Hippocampal formation (tissue), 2 donors: ENCODE results near the gene DUSP5.
"Not testable (repeated sequence)": the region's sequence is repeated elsewhere in the genome, so short reads cannot be mapped to it uniquely, and the experiment has no call there.

Experiments
- DNase-seq, 2 donors: peaks; one replicate each; lab custom pipeline; 2025; lab: John Stamatoyannopoulos, UW

Gene DUSP5, protein sequence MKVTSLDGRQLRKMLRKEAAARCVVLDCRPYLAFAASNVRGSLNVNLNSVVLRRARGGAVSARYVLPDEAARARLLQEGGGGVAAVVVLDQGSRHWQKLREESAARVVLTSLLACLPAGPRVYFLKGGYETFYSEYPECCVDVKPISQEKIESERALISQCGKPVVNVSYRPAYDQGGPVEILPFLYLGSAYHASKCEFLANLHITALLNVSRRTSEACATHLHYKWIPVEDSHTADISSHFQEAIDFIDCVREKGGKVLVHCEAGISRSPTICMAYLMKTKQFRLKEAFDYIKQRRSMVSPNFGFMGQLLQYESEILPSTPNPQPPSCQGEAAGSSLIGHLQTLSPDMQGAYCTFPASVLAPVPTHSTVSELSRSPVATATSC

DNA sequence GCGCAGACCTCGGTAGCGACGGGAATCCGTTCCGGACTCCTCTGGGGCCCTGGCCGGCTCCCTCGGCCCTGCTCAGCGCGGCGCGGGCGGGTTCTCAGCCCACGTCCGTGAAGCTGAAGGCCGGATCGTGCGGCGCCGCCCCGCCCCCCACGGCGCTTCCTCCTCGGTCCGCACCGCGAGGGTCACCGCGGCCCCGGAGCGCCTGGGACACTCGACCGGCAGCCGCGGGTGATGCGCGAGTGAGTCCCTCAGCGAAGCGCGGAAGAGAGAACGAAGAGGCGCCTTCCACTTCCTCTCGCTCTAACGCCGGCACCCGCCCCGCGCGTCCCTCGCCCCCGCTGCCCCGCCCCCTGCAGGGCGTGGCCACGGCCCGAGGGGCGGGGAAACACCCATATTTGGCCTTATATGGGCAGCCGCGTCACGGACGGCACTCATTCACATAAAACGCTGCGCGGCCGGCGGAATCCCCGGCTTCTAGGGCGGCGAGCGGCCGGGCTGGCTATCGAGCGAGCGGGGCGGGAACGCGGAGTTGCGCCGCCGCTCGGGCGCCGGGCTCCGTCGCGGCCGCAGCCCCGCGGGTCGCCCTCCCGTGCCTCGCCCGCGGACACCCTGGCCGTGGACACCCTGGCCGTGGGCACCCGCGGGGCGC, at the start of gene DUSP5:
TSS of gene DUSP5 (plus strand) at position 470 of the 649 bp plus-strand sequence. CDS start 215 bp downstream, outside the sequence.
- peak; percentile 87 for DNase-seq

DNA sequence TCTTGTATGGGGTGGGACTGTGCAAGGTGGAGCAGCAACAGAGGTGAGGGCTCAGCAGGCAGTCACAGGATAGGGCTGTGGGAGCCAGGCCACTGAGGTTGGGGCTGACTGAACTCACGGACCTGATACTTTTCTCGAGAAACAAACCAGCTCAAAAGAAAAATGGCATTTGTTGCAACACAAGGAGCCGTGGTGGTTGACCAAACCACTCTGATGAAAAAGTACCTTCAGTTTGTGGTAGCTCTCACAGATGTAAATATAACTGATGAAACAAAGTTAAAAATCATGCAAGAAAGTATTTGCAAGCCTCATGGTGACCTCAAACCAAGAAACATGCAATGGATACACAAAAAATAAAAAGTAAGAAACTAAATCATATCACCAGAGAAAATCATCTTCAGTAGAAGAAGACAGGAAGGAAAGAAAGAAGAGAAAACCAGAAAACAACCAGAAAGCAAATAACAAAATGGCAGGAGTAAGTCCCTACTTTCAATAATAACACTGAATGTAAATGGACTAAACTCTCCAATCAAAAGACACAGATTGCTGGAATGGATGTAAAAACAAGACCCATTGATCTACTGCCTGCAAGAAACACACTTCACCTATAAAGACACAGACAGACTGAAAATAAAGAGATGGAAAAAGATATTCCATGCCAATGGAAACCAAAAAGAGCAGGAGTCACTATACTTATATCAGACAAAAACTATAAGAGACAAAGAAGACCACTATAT, 48.9 kb upstream of the DUSP5 start:
- DNase-seq: no peak

DNA sequence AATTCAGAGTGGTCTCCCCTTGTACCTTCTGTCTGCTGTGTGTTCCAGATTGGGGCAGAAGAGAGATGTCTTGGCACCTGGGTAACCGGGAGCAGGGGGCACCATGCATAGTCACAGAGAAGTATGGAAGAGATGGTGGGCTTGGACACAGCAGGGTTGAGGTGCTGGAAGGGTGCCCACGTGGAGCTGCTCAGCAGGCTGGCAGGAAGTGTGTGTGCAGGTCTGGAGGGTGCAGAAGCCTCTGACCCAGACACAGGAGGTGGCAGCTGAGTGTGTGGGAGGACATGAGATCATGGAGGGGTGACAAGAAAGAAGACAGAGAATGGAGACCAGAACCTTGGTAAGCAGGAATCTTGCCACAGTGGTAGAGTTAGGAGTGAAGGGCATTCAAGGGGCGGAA, 42.3 kb upstream of the DUSP5 start:
- DNase-seq: no peak

- no peak for DNase-seq
Measured at GRCh38 chr10:110456046-110456445, 41.7 kb upstream of the DUSP5 start.

- DNase-seq: no peak
Measured at GRCh38 chr10:110456523-110457091, 41.1 kb upstream of the DUSP5 start.

GRCh38 chr10:110457851-110458250, 39.9 kb upstream of the DUSP5 start:
- no peak for DNase-seq

DNA sequence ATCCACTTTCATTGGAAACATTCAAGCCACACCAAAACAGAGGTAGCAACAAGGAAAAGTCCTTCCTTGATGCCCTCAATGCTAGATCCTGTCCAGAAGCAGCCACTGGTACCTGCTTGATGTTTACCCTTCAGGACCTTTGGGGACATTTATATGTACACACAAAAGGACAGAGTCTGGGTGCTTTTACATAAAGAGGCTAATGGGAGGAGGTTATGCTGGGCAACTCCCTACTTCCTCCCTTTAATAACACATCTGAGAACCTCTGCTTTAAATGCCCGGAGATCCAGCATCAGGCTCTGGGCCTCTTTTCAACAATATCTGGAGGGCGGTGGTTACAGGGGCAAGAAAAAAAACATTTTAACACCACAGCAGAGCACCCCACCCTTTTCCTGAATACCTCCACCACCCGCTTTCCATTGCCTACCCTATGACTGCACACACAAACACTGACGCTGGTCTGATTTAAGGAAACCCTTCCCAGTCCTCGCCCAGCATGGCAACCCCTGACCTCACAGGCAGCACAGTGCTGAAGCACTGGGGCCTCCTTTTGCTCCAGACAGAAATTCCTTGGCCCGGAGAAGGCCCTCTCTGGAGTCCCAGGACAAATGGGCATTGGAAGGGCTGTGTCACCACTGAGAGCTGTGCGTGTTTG, 39.3 kb upstream of the DUSP5 start:
- DNase-seq: no peak

DNA sequence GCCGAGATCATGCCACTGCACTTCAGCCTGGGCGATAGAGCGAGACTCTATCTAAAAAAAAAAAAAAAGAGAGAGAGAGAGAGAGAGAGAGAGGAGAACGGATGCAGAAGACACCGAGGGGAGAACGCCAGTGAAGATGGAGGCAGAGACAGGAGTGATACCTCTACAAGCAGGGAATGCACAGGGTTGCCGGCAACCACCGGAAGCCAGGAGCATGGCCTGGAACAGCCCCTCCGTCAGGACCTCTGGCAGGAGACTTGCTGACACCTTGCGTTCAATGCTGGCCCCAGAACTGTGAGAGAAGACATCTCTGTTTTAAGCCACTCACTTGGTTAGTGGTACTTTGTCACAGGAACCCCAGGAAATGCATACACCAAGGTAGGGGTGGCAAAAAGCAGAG, 38.1 kb upstream of the DUSP5 start:
- no peak for DNase-seq

GRCh38 chr10:110460111-110460809, 37.4 kb upstream of the DUSP5 start:
- no peak for DNase-seq

DNA sequence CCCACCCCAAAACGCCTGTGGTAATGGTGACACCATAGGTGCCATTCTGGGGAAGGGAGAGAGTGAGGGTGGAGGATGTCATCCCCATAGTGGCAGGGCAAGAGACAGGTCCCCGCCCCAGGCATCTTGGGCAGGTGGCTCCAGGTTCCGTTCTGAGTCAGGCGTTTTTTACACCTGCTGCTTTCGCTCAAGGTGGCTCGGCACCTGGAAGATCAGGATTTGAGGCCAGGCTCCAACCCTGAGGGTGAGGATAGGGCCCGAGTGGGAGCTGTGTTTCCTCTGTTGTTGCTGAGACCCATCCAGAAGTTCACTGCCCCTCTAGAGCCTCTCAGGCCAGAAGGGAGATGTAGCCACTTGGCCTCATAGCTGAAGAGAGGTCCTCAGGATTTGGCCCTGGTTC, 36.6 kb upstream of the DUSP5 start:
- DNase-seq: no peak

DNA sequence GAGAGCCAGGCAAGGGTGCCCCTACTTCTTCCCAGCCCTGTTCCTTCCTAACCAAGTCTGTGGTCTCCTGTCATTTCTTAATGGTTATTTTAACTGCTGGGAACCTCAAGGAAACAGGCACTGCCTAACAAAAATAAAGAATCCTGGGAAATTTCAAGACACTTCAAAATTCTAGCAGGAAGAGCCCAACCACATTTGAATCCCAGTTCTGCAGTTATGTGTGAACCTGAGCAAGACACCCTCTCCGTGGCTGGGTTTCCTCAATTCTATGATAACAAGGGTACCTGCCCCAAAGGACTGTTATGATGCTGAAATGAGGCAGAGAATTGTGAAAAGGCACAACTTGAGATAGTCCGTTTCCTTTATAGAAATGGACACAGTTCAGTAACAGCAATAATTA, 36.2 kb upstream of the DUSP5 start:
- no peak for DNase-seq

GRCh38 chr10:110462166-110463095, 35.3 kb upstream of the DUSP5 start:
- DNase-seq: no peak

GRCh38 chr10:110468258-110468657, 29.4 kb upstream of the DUSP5 start:
- not testable (repeated sequence) for DNase-seq

DNA sequence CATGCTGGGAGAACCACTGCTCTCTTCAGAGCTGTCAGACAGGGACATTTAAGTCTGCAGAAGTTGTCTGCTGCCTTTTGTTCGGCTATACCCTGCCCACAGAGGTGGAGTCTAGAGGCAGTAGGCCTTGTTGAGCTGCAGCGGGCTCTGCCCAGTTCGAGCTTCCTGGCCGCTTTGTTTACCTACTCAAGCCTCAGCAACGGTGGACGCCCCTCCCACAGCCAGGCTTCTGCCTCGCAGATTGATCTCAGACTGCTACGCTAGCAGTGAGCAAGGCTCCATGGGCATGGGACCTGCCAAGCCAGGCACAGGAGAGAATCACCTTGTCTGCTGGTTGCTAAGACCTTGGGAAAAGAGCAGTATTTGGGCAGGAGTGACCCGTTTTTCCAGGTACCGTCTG, 27.2 kb upstream of the DUSP5 start:
- not testable (repeated sequence) for DNase-seq

GRCh38 chr10:110471566-110472139, 26.1 kb upstream of the DUSP5 start:
- no peak for DNase-seq

DNA sequence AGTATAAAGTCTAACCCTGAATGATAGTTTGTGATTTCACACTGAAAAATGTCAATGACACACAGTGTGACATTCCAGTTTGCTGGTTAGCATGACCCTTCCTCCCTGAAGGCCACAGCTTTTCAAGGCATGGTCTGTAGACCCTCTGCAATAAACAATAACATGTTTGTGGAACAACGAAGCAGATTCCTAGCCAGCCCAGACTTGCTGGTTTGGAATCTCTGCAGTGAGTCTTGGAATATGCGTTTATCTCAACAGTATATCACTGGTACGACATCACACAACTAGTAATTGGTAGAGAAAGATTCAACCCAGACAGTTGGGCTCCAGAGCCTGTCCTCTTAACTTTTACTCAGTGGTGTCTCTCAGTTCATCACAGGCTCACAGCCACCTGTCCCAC, 23.7 kb upstream of the DUSP5 start:
- no peak for DNase-seq

DNA sequence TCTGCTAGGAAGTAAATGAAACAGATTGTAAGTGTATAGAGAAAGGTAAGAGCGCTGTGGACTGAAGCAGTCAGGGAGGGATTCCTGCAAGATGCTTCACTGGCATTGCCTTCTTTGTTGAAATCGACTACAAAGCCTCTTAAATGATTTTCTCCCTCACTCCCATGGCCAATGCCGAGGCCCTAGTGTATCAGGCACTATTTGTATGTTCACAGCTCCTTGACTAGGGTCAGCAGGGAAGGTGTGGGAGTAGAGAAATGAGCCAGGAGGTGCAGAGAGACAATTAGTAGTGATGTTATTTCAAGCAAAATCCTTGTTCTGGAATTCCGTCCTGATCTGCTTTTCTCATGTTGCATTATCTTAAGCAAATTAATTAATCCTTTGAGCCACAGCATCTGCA, 22.9 kb upstream of the DUSP5 start:
- DNase-seq: no peak

DNA sequence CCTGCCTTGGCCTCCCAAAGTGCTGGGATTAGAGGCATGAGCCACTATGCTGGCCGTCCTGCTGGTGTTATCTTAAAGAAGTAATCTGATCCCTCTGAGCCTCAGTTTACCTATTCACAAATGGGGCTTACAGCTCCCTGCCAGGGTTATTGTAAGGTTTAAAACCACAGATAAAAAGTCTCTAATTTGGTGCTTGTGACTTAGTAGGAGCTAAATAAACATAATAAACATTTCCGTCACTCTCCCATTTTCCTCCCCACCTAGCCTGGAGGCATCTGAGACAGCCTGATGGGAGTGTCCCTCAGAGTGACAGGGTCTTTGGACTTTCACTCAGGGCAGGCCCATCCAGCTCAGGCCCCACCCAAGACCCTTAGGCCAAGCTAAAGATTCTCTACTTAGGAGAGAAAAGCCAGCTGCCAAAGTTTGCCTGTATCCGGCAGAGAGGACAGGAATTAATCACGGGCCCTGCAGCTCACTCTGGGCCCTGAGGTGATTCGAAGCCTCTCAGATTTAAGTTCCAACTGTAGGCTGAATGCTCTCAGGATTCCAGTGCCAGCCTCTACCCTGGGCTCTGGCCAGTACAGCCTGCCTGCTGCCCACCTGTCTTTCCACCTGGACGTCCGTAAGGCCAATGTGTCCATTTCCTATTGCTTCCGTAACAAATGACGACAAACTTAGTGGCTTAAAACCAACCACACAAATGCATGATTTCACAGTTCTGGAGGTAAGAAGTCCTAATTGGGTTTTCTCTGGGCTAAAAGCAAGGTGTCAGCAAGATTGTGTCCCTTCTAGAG, 21.8 kb upstream of the DUSP5 start:
- DNase-seq: no peak

DNA sequence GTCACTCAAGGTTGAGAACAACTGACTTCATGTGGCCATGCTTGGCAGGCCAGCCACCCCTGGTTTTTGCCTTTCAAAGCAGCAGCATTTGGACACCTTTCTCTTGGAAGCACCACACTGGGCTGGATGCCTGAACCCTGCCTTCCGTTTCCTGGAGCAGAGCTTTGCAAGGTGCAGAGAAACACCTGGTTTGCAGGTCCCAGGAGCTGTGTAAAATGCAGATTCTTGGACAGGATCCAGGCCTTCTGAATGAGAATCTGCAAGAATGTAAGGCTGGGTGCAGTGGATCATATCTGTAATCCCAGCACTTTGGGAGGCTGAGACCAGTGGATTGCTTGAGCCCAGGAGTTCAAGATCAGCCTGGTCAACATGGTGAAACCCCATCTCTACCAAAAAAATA, 18.0 kb upstream of the DUSP5 start:
- DNase-seq: no peak
